Activated CD4-positive, CD25-positive, alpha-beta regulatory T cell (primary cell): ENCODE measurements around the gene IL1A.
A peak's percentile ranks its signal among the peaks of the same experiment; 100 is the strongest.

Source experiments
- DNase-seq, 4 experiments: peaks; one replicate each; lab custom pipeline; 2025; lab: John Stamatoyannopoulos, UW

Gene IL1A

DNA sequence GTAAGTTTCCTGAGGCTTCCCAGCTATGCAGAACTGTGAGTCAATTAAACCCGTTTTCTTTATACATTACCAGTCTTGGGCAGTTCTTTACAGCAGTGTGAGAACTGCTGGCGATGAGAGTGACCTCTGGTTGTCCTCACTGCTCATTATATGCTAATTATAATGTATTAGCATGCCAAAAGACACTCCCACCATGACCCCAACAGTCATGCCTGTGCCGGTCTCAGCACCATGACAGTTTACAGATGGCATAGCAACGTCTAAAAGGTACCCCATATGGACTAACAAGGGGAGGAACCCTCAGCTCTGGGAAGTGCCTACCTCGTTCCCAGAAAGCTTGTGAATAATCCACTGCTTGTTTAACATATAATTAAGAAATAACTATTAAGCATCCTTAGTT, 8.1 kb upstream of the IL1A start:
- DNase-seq = no peak

DNA sequence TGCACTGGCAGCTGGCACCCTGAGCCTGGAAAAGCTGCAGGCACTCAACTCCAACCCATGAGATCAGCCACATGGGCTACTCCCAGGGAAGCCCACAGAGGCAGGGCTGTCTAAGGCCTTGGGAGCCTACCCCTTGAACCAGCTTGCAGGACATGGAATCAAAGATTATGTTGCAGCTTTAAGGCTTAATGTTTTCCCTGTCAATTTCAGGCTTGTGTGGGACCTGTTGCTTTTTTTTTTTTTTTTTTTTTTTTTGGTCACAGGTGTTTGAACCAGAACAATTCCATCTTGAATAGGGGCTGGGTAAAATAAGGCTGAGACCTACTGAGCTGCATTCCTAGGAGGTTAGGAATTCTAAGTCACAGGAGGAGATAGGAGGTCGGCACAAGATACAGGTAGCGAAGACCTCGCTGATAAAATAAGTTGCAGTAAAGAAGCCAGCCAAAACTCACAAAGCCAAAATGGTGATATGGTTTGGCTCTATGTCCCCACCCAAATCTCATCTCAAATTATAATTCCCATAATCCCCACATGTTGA, 7.5 kb upstream of the IL1A start:
- DNase-seq = no peak

DNA sequence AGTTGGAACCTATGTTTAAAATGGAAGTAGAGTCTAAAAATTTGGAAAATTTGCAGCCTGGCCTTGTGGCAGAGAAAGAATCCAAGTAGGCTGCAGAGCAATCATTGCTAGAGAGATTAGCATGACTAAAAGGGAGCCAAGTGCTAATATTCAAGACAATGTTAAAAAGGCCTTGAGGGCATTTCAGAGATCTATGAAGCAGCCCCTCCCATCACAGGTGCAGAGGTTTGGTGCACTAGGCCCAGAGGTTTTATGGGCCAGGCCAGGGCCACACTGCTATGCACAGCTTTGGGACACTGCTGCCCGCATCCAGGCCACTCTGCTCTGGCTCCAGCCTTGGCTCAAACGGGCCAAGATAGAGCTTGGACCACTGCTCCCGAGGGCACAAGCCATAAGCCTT, 6.7 kb upstream of the IL1A start:
- DNase-seq = no peak

DNA sequence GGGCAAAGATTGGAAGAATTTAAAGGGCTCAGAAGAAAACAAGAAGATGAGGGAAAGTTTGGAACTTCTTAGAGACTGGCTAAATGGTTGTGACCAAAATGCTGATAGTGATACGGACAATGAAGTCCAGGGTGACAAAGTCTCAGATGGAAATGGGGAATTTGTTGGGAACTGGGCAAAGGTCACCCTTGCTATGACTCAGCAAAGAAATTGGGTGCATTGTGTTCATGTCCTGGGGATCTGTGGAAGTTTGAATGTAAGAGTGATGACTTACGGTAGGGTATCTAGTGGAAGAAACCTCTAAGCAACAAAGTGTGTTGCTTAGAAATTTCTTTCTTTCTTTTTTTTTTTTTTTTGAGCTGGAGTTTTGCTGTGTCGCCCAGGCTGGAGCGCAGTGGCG, 6.0 kb upstream of the IL1A start:
- DNase-seq = no peak

DNA sequence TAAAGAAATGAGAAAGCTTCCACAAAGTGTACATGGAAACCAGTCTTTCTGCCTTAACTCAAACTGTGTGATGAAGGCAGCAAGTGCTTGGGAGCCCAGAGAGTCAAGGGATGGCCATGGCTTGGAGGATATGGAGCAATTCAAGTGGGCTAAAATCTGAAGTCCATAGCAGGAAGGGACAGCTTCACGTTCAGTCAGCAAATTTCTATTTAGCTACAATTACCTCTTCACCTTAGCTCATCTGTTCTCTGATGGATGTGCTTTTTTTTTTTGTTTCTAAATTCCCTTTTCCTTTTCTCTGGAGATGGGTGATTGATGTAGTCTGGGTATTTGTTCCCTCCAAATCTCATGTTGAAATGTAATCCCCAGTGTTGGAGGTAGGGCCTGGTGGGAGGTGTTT, 4.9 kb upstream of the IL1A start:
- DNase-seq = no peak

DNA sequence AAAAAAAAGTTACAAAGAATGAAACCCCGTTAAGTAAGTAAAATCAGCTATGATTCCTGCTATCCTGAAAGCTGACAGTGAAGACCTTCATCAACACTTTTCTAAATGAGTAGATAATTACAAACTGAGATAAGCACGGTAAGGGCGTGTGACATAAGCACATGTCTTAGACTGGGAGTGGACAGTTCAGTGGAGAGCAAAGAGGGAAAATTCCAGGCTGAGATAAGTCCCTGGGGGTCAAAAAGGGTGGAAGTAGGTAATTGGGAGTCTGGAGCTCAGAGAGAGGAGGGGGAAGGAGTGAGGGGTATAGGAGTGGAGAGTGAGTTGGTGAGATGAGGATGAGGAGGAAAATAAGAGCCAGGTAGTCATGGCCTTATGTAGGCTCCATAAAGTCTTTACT, 4.4 kb upstream of the IL1A start:
- no peak for DNase-seq

DNA sequence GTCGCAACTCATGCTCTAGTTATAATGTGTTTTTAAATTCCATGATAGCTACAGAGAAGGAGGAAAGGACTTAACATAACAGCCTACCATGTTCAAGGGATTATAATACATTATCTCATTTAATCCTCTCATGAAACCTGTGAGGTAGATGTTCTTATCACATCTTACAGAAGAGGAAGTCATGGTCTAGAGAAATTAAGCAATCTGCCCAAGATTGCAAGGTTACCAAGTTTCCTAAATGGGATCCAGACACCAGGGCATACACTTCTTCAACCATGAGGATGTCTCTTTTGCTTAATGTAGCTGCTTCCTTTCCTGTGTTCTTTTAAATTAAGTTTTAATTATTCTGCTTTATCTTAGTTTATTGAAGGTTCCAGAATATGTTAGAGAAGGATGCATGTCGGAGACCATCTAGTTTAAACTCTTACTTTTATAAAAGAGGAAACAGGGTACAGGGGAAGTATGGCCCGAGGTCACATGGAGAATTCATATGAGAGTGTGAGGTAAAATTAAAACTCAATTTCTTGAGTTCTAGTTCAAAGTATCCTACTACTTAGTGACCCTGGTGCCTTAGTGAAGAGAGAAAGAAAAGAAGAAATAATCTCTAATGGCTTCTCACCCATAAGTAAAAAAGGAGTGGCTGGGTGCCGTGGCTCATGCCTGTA, 3.6 kb upstream of the IL1A start:
- DNase-seq = no peak

DNA sequence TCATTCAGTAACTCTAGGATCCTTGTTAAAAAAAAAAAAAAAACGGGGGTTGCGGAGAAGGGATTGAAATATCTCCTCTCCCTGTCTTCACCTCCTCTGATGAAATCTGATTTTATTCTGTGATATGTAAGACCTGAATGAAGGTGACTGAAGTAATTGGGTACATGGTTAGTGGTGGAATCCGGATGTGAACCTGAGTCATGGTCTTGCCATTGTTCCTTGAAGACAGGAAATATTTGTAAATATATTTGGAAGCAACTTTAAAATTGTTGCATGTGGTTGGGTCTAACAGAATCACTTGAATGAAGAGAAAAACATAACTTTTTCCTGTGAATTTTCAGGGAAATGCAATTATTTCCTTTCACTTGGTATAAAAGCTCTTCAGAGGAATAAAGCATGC, 3.0 kb upstream of the IL1A start:
- no peak for DNase-seq

DNA sequence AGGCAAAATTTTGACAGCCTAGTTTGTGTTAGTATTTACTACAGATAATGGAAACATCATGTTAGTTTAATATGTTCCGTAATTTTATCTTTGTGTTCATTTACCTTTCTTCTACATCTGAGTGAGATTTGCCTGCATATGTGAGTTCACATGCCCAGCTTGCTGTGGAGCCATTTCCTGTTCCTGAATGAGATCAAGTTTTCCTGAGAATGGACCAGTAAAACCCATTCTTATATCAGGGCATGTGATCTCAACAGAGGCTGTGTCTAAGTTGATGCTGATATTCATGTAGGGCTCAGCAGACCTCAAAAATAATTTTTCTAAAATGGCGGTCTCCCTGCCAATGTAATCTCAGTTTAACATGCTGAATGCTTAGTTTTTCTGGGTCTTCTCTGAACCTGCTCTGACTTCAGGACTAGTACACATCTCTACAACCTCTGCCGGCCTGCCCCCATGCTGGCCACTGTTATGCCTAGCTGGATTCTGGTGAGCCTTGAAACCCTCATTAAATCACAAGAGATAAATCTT, 1.0 kb downstream of the IL1A start:
- no peak for DNase-seq

DNA sequence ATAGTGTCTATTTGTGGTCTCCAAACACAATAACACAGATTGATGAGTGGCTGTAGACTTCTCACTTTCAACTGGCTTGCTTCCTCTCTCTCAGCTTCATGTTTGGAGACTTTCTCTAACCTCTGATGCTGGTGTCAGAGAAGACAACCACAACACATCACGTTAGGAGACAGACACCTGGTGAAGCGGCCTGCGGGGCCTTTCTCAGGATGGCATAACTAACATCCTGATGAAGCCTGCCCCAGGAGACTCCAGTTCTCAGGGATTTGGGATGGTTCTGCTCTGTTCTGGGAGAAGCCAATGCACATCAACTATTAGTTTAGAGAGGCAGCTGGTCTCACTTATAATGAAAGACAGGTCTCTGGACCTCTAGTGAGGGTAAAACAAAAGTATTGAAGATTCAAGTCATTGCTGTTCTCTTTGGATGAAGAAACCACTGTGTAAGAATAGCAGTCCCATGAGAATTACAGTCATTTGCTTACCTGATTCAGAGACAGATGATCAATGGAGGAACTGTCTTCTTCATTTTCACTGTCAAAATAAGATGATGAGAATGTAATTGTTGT, 2.0 kb downstream of the IL1A start:
- DNase-seq = no peak

DNA sequence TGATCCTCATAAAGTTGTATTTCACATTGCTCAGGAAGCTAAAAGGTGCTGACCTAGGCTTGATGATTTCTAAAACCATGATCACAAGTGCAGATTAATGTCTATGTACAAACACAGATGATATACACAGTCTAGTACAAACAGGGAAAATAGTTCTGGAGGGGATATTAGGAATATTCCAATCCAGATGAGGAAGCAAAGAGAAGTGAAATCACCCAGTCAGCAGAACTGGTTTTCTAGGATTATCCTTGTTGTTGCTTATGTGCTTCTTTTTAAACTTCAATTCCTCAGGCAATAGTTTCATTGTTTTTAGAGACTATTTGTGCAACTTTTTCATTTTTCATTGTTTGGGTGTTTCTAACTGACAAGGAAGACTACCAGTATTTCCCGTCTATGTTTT, 4.7 kb downstream of the IL1A start:
- no peak for DNase-seq

DNA sequence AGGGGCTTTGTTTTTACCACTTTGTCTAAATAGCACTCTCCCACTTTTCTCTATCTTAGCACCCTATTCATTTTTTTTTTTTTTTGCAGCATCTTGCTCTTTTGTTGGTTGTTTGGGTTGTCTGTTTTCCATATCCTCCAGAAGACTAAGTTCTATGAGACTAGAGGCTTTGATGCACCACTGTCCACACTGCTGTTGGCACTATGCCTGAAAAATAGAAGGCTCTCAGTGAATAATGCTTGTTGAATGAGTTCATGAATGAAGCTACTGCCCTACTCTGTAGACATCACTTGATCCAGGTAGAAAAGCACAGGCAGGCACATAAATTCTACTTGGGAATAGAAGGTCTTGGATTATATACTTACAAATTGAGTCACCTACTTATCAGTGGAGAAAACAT, 7.3 kb downstream of the IL1A start:
- DNase-seq = no peak

DNA sequence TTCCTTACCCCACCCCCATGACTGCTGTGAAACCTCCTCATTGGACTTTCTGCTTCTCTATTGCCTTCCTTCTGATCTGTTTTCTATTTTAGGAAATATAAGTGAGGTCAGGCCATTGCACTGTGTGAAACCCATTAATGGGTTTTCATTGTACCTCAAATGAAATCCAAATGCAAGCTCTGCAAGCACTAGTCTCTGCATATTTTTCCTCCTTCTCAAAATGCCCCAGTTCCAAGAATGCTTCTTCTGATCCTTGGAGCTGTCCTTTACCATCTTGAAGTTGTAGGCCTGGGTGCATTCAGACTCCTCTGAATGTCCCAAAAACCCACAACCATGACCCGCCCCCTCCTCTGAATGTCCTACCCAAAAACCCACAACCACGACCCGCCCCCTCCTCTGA, 8.2 kb downstream of the IL1A start:
- DNase-seq = no peak

DNA sequence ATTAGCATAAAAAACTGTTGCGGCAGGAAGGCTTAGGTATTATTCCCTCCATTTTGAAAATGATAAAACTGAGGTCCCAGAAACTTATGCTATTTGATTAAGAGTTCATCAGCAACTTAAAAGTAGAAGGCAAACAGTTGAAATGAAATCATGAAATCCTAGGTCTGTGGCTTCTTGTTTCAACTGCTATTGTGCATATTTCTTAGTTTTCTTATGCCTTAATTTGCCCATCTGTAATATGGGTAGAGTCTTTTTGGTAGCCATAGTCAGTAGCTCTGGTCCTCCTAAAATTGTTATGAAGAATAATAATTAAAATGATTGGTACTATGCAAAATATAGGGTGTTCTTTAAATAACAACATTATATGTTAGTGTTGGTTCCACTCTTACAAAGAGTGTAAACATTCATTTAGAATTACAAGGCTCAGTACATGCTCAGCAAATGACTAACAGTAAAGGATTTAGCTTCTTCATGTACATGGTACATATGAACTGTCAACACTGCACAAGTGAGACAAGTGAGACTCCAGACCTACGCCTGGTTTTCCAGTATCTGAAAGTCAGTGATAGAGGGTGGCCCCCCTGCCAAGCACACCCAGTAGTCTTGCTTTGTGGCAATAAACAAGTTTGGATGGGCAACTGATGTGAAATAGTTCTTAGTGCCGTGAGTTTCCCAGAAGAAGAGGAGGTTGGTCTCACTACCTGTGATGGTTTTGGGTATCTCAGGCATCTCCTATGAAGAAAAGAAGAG, 9.6 kb downstream of the IL1A start:
- DNase-seq = no peak

DNA sequence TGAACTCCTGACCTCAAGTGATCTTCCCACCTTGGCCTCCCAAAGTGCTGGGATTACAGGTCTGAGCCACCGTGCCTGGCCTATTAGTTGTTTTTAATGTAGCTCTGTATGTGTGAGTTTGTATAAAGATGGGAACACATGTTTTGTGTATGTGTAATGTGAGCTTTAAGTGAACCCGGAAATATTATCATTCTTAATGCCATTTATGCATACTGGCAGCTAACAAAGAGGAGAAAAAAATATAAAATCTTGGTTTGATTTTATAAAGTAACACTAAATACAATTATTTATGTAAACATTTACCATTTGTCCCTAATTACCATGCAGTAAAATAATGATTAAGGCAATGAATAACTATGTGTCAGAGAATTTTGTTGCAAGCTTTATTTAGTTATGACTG, 10.7 kb downstream of the IL1A start:
- DNase-seq = no peak

DNA sequence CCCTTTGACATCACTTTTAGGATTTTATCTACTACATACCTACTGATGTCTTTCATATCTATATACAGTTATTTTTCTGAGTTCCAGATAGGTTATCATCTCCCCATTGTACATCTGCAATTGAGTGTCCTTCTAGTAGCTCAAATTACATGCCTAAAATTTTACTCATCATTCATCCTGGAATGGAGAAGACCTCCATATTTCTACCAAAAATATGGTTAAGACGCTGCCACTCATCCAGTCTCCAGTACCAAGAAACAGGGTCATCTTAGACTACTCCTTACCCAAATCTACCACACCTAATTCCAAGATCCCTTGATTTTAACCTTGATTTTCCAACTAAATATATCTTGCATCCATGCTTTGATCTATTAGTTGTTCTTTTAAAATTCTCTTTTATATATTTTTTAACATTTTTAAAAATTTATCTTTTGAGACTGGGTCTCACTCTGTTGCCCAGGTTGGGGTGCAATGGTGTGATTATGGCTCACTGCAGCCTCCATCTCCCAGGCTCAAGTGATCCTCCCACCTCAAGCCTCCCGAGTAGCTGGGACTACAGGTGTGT, 11.3 kb downstream of the IL1A start:
- DNase-seq = no peak

DNA sequence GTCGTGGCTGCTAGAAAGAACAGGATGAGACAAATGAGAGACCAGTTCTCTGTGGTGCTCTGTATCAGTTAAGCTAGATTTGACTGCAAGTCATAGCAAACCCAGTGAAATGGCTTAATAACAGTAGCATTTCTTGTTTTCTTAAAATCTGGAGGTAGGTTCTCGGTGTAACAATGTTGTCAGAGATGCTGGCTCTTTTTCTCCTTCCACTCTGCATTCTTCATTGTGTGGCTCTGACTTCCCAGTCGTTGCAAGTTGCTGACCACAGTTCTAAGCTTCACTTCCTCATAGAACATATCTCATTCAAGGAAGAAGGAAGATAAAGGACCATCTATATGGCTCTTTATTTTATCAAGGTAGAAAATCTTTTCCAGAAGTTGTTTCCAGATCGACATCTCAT, 12.0 kb downstream of the IL1A start:
- no peak for DNase-seq

DNA sequence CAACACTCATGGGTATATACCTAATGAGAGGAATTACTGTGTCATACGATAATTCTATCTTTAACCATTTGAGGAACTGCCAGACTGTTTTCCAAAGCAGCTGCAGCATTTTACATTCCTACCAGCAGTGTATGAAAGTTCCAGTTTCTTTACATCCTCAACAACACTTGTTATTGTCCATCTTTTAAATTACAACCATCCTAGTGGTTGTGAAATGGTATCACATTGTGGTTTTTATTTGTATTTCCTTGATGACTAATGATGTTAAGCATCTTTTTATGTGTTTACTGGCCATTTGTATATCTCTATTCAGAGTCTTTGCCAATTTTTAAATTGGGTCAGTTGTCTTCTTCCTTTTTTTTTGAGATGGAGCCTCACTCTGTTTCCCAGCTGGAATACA, 15.9 kb downstream of the IL1A start:
- DNase-seq = no peak

DNA sequence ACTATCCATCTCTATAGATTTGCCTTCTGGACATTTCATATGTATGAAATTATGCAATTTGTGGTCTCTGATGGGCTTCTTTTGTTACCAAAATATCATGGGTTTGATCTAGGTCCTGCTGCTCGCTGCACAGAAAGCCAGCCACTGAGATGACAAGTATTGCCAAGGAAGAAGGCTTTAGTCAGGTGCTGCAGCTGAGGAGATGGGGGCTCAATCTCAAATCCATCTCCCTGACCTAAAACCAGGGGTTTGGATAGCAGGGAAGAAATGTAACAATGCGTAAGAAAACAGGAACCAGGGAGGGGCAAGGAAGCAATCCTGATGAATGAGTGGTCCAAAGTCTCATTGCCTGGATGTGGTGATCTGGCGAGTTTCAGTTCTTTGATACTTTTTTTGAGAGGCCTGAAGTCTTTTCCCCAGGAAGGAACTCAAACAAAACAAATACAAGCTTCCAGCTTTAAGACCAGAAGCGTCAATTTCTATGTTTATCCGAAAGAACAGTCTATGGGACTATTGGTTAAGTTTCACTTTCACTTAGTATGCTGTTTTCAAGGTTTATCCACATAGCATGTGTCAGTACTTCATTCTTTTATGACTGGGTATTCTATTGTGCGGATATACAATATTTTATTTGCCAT, 16.5 kb downstream of the IL1A start:
- no peak for DNase-seq

DNA sequence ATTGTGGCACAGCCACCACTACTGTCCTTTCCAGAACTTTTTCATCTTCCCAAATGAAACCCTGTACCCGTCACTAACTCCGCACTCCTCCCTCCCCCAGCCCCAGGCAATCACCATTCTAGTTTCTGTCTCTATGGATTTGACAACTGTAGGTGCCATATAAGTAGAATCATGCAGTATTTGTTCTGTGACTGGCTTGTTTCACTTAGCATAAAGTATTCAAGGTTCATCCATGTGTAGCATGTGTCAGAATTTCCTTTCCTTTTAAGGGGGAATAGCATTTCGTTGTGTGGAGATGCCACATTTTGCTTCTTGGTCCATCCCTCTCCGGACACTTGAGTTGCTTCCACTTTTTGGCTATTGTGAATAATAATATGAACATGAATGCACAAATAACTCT, 19.0 kb downstream of the IL1A start:
- DNase-seq = no peak

DNA sequence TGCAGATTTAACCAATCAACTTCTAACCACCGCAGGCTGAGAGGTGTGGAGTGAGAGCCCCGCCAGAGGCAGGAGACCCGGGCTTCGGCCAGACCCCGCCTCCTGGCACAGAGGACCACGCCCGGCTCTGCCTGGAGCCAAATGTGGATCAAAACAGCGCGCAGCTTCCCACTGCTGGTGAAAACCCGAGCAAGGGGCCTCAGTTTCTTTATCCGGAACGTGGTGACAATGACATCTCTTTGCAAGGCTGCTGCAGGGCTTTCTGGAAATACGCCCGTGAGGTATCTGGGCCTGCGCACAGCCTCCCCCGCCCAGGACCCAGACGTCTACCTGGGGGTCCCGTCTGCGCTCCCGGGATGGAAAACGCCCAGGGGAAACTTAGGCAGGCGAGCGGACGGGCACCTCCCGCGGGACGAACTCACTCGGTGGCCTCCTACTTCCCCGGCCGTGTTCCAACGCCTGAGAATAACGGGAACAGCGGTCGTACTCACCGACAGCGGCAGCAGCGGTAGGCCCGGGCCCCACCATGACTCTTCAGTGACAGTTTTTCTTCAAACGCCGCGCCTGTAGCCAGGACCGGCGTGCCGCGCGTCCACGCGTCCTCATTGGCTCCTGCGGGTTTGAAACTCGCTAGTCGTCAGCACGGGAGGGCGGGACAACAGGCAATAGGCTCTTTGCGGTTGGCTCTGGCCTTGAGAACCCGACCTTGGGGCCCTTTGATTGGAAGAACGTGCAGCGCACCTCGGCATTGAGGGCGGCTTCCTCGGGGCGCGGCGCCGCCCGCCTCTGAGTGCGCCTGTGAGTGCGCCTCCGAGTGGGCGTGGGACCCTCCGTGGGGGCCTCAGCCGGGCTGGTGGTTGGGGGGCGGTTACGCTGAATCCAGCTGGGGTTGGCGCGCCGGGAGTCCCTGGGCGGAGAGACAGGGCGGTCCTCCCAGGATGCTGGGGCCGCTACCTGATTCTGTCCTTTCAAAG, 19.9 kb downstream of the IL1A start, which contains the start of gene CKAP2L:
Gene CKAP2L, minus strand, starts transcription at position 539 of the 974 bp plus-strand sequence. Its CDS starts 11 bp downstream, at position 528.
- DNase-seq = peak; percentile 89 to 95 (median 92)
